A549 treated with Mapracorat at 1 μM for 4 hours (cell line): ENCODE measurements around the gene MYH11. TPM values are rescaled to one million over a fixed set of nuclear protein-coding genes. Genes with fewer than 3 reads are reported as not detected.

Source experiments
- total RNA-seq: library from RNA; stranded (reverse); fragments of 200-300 nt; extraction: Qiagen RNA extraction; gene quantifications from 5 replicates; pipeline ENCODE4 v1.2.3, GENCODE V29; 2022

MYH11 gene
- total RNA-seq, result 0.02 to 0.21 TPM (median 0.12 TPM) in 5 replicates

GRCh38 chr16:15856901-15857698 is at the start of gene MYH11:
Gene MYH11 (minus strand): TSS chr16:15857028. CDS start chr16:15838252, 18,776 bp downstream.

DNA sequence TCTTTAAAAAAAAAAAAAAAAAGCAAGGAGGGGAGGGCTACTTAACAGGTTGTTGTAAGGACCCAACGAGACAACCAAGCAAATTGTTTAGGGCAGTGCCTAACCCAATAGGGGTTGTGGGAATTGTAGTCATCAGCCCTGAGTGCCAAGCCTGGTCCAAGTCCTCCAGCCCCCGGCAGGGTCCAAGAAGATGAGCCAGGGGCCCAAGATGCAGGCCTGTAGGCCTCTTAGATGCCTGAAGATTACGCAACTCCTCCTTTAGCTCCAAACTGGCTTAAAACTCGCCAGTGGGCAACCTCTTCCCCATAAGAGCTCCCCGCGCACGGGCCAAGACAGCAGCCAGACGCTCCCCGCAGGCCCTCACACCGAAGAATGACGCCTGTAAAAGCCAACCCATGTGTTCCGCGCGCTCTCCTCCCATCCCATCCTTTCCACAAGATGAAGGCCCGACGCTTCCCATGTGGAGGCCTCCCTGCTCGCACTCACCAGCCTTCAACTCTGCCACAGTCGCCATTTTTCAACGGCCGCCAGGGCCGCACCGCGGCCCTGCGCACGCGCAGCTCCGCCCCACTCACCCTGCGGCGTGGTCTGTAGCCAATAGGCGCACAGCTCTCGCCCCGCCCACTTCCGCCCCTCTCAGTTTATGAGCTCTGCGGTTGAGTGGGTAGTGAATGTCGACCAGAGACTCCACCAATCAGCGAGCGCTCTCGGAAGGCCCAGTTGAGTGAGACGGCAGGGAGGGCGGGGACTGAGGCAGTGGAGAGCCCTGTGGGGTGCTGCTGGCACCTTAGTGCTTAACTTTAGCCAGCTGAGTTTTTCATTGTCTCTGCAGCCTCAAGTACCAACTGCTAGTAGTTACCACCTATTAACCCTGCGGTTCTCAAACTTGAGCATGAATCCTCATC is 31.5 kb upstream of the MYH11 start, which contains the start of gene CEP20:
CEP20 (minus strand) TSS at position 532 of the 905 bp plus-strand sequence; CDS start at position 514, 18 bp downstream.

Other genes with a start within 250 kb of the MYH11 start
- 8.5 to 10.3 TPM (median 9.9 TPM) in 5 replicates for gene MARF1, start 213.9 kb downstream of the MYH11 start, total RNA-seq
- gene NDE1, start 206.8 kb downstream of the MYH11 start, total RNA-seq, result 33.3 to 39.7 TPM (median 38.8 TPM) in 5 replicates
- gene CEP20, start 31.6 kb upstream of the MYH11 start, total RNA-seq, result 34.2 to 37.9 TPM (median 35.5 TPM) in 5 replicates
- 71.1 to 95.2 TPM (median 83.5 TPM) in 5 replicates for gene ABCC1, start 92.6 kb upstream of the MYH11 start, total RNA-seq